H9 (cell line): ENCODE data around the gene NXPH3. TPM values are rescaled to one million over a fixed set of nuclear protein-coding genes. Genes with fewer than 3 reads are reported as not detected.

ENCODE experiments used
- DNase-seq: peaks from one replicate; pipeline ENCODE4 v3.0.0-alpha.2; 2017
- H2AFZ ChIP-seq: one replicate; pipeline ENCODE4 v1.6.1; 2013; ENCODE audit warnings: mild to moderate bottlenecking, low read length, control low read depth, moderate library complexity
- H2AK5ac ChIP-seq: 2 replicates; pipeline ENCODE4 v1.6.1; 2013; ENCODE audit warnings: low read length, control low read depth, mixed read lengths; ENCODE audit not compliant: insufficient read length
- H2BK120ac ChIP-seq: one replicate; pipeline ENCODE4 v1.6.1; 2013; ENCODE audit warnings: low read depth, mild to moderate bottlenecking, low read length, control low read depth, inconsistent platforms; ENCODE audit not compliant: poor library complexity, severe bottlenecking
- H2BK12ac ChIP-seq: 2 replicates; pipeline ENCODE4 v1.6.1; 2013; ENCODE audit warnings: low read length, control low read depth, mixed read lengths, low read depth; ENCODE audit not compliant: insufficient read length
- H2BK15ac ChIP-seq: 2 replicates; pipeline ENCODE4 v1.6.1; 2013; ENCODE audit warnings: low read depth, low read length, control low read depth
- H2BK20ac ChIP-seq: one replicate; pipeline ENCODE4 v1.6.1; 2013; ENCODE audit warnings: low read depth, mild to moderate bottlenecking, low read length, control low read depth, inconsistent platforms; ENCODE audit not compliant: poor library complexity, severe bottlenecking
- H2BK5ac ChIP-seq: 2 replicates; pipeline ENCODE4 v1.6.1; 2013; ENCODE audit warnings: low read length, control low read depth, mixed read lengths; ENCODE audit not compliant: insufficient read length
- H3K14ac ChIP-seq: 2 replicates; pipeline ENCODE4 v1.6.1; 2013; ENCODE audit warnings: low read length, control low read depth; ENCODE audit not compliant: insufficient read depth
- H3K18ac ChIP-seq: 2 replicates; pipeline ENCODE4 v1.6.1; 2013; ENCODE audit warnings: low read depth, mild to moderate bottlenecking, mixed read lengths, low read length, control low read depth; ENCODE audit not compliant: insufficient read length
- H3K23ac ChIP-seq: 2 replicates; pipeline ENCODE4 v1.6.1; 2013; ENCODE audit warnings: low read length, control low read depth, mixed read lengths, low read depth; ENCODE audit not compliant: insufficient read length
- H3K23me2 ChIP-seq: 2 replicates; pipeline ENCODE4 v1.6.1; 2013; ENCODE audit warnings: low read depth, mild to moderate bottlenecking, mixed read lengths, low read length, control low read depth; ENCODE audit not compliant: insufficient read length, poor library complexity, severe bottlenecking
- H3K27ac ChIP-seq: 2 replicates; pipeline ENCODE4 v1.5.1; 2013; ENCODE audit warnings: low read length, control low read depth, mixed read lengths, low read depth; ENCODE audit not compliant: insufficient read length
- H3K27me3 ChIP-seq: 2 replicates; pipeline ENCODE4 v1.6.1; 2013; ENCODE audit warnings: low read length, control low read depth, inconsistent platforms; ENCODE audit not compliant: insufficient read depth
- H3K4ac ChIP-seq: 2 replicates; pipeline ENCODE4 v1.6.1; 2013; ENCODE audit warnings: low read depth, mild to moderate bottlenecking, control low read depth, inconsistent platforms, low read length, moderate library complexity
- H3K4me1 ChIP-seq: 2 replicates; pipeline ENCODE4 v1.6.1; 2013; ENCODE audit warnings: low read length, control low read depth, inconsistent platforms; ENCODE audit not compliant: insufficient read depth
- H3K4me2 ChIP-seq: 2 replicates; pipeline ENCODE4 v1.6.1; 2013; ENCODE audit warnings: low read length, control low read depth, mixed read lengths; ENCODE audit not compliant: insufficient read length, insufficient read depth
- H3K56ac ChIP-seq: 2 replicates; pipeline ENCODE4 v1.6.1; 2013; ENCODE audit warnings: low read depth, mild to moderate bottlenecking, mixed read lengths, low read length, control low read depth; ENCODE audit not compliant: insufficient read length
- H3K79me1 ChIP-seq: 2 replicates; pipeline ENCODE4 v1.6.1; 2013; ENCODE audit warnings: low read depth, mild to moderate bottlenecking, moderate library complexity, low read length, control low read depth, inconsistent platforms; ENCODE audit not compliant: insufficient read depth, poor library complexity, severe bottlenecking
- H3K79me2 ChIP-seq: 2 replicates; pipeline ENCODE4 v1.6.1; 2013; ENCODE audit warnings: low read length, control low read depth, inconsistent platforms; ENCODE audit not compliant: insufficient read depth
- H3K9ac ChIP-seq: 2 replicates; pipeline ENCODE4 v1.6.1; 2013; ENCODE audit warnings: low read length, control low read depth, mixed read lengths; ENCODE audit not compliant: insufficient read length; ENCODE audit errors: extremely low read depth
- H3K9me3 ChIP-seq: one replicate; pipeline ENCODE4 v1.6.1; 2013; ENCODE audit warnings: low read depth, low read length, inconsistent platforms; ENCODE audit not compliant: control insufficient read depth
- H3T11ph ChIP-seq: one replicate; pipeline ENCODE4 v1.6.1; 2013; ENCODE audit warnings: mild to moderate bottlenecking, low read length, control low read depth, inconsistent platforms
- H4K20me1 ChIP-seq: one replicate; pipeline ENCODE4 v1.6.1; 2013; ENCODE audit not compliant: control insufficient read depth, insufficient read length, insufficient read depth
- H4K5ac ChIP-seq: 2 replicates; pipeline ENCODE4 v1.6.1; 2013; ENCODE audit warnings: low read depth, mild to moderate bottlenecking, mixed read lengths, low read length, control low read depth; ENCODE audit not compliant: insufficient read length
- H4K8ac ChIP-seq: replicated peaks from 2 replicates; pipeline ENCODE4 v1.6.1; 2013; ENCODE audit warnings: low read length, control low read depth, mixed read lengths, low read depth; ENCODE audit not compliant: insufficient read length
- H4K91ac ChIP-seq: 2 replicates; pipeline ENCODE4 v1.6.1; 2013; ENCODE audit warnings: low read depth, mild to moderate bottlenecking, moderate library complexity, mixed read lengths, low read length, control low read depth; ENCODE audit not compliant: insufficient read length
- H3K27ac Mint-ChIP-seq, 3 experiments: 2 replicates in 2 of 3; 3 replicates in 1 of 3; pipeline ENCODE4 v1.8.0; 2020 to 2021; ENCODE audit warnings: mixed read lengths in 3 of 3, mild to moderate bottlenecking in 1 of 3, moderate library complexity in 1 of 3
- H3K27me3 Mint-ChIP-seq: 2 replicates; pipeline ENCODE4 v1.8.0; 2021; ENCODE audit warnings: low read depth, mild to moderate bottlenecking, moderate library complexity, mixed read lengths
- H3K36me3 Mint-ChIP-seq, 3 experiments: 2 replicates in 2 of 3; 3 replicates in 1 of 3; pipeline ENCODE4 v1.8.0; 2020 to 2021; ENCODE audit warnings: low read depth in 3 of 3, mixed read lengths in 3 of 3; ENCODE audit not compliant: insufficient read depth in 1 of 3
- H3K4me1 Mint-ChIP-seq, 2 experiments: 2 replicates each; pipeline ENCODE4 v1.8.0; 2020; ENCODE audit warnings: mixed read lengths in 2 of 2
- H3K4me3 Mint-ChIP-seq, 2 experiments: 2 replicates in 1 of 2; 3 replicates in 1 of 2; pipeline ENCODE4 v1.8.0; 2020 to 2021; ENCODE audit warnings: mild to moderate bottlenecking in 2 of 2, mixed read lengths in 2 of 2, moderate library complexity in 1 of 2
- H3K9me3 Mint-ChIP-seq, 2 experiments: 2 replicates in 1 of 2; 3 replicates in 1 of 2; pipeline ENCODE4 v1.8.0; 2020; ENCODE audit warnings: mild to moderate bottlenecking in 2 of 2, mixed read lengths in 2 of 2, moderate library complexity in 1 of 2
- WGBS: extraction: QIAGEN DNeasy Blood & Tissue Kit; methylation state at CpG from one replicate; pipeline ENCODE4 v1.1.7; 2013; ENCODE audit warnings: missing lambda C conversion rate, low lambda C conversion rate, mixed read lengths; ENCODE audit not compliant: insufficient read length; ENCODE audit errors: extremely low coverage; 5-methylcytosine and 5-hydroxymethylcytosine counted together
- total RNA-seq: library from RNA; stranded (reverse); gene quantifications from 2 replicates; pipeline ENCODE4 v1.2.1, GENCODE V29; 2021
- TF ChIP-seq, protein P1 (sequence below): fragments of 200-600 bp; sonication (generic); conservative IDR thresholded peaks from 3 replicates; pipeline ENCODE4 v1.8.0; 2021; ENCODE audit warnings: antibody characterized with exemption, mild to moderate bottlenecking

NXPH3 gene
- total RNA-seq, 1 experiment from 2014 or later, result 1.3 TPM

DNA sequence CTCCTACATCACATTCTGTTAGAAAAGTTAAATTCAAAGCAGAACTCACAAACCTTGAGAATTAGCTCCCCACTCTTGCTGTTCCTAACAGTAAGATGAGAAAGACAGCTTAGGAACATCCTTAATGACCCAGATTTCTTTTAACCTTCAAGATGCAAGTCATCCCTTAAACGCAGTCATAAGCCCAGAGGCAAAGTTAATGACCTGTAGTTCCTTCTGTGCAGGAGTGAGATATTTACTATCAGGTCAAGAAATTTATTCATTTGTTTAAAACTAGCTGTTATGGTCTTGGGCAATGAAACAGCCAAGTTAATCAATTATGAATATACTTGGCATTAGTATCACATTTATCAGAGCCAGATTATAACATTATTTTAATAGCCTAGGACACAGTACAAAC, 37.1 kb downstream of the NXPH3 start:
- Histone ChIP-seq H3K4ac (no peak overlapping the region), H2BK20ac (no peak overlapping the region), H4K91ac (no peak overlapping the region), H3K79me2 (no peaks in the 10 kb centered on the region), H2AFZ (no peak overlapping the region), H3K27ac (no peak overlapping the region), H3K56ac (no peak overlapping the region), H3K23ac (no peak overlapping the region), H4K8ac (no peak overlapping the region), H2BK12ac (no peak overlapping the region), H3K18ac (no peak overlapping the region), H3K27me3 (no peaks in the 10 kb centered on the region), H3K79me1 (peaks cover 6% of the 10 kb centered on the region), H3K9me3 (no peaks in the 10 kb centered on the region), H3K9ac (no peak overlapping the region), H3K23me2 (no peaks in the 10 kb centered on the region), H2AK5ac (no peak overlapping the region), H2BK120ac (no peak overlapping the region), H4K5ac (no peak overlapping the region), H2BK5ac (no peak overlapping the region), H3K4me1 (no peaks in the 10 kb centered on the region), H4K20me1 (no peaks in the 10 kb centered on the region), H2BK15ac (no peak overlapping the region), H3K4me2 (no peak overlapping the region), H3K14ac (no peak overlapping the region), H3T11ph (no peak overlapping the region)
- Mint-ChIP-seq H3K27ac (no peak overlapping the region), H3K4me3 (no peak overlapping the region), H3K27me3 (no peaks in the 10 kb centered on the region), H3K9me3 (no peaks in the 10 kb centered on the region), H3K4me1 (no peaks in the 10 kb centered on the region), H3K36me3 (peaks cover 15 to 46% (median 41%) of the 10 kb centered on the region in 3 experiments; a peak in 6 of 7 replicates)
- DNase-seq, result no peak
- WGBS, result no CpG with 5 or more reads among the region's 1 CpG
- TF ChIP-seq, protein P1, sequence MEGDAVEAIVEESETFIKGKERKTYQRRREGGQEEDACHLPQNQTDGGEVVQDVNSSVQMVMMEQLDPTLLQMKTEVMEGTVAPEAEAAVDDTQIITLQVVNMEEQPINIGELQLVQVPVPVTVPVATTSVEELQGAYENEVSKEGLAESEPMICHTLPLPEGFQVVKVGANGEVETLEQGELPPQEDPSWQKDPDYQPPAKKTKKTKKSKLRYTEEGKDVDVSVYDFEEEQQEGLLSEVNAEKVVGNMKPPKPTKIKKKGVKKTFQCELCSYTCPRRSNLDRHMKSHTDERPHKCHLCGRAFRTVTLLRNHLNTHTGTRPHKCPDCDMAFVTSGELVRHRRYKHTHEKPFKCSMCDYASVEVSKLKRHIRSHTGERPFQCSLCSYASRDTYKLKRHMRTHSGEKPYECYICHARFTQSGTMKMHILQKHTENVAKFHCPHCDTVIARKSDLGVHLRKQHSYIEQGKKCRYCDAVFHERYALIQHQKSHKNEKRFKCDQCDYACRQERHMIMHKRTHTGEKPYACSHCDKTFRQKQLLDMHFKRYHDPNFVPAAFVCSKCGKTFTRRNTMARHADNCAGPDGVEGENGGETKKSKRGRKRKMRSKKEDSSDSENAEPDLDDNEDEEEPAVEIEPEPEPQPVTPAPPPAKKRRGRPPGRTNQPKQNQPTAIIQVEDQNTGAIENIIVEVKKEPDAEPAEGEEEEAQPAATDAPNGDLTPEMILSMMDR, result no peak
